ENCODE results near the gene IL3RA.

The IL3RA gene

GRCh38 chrX:1384658-1385252, 48.2 kb downstream of the IL3RA start:
- DNase-seq (ENCODE audit: low read depth in 2 of 3, low spot score in 1 of 3): no peak

- no peak for DNase-seq (ENCODE audit: low read depth in 2 of 3, low spot score in 1 of 3)
These were observed 49.0 kb downstream of the IL3RA start for GRCh38 chrX:1385253-1386223.

- DNase-seq (ENCODE audit: low read depth in 2 of 3, low spot score in 1 of 3): no peak
These were observed 49.9 kb downstream of the IL3RA start for GRCh38 chrX:1386338-1387127.

- DNase-seq (ENCODE audit: low read depth in 2 of 3, low spot score in 1 of 3): no peak
These were observed 50.7 kb downstream of the IL3RA start for GRCh38 chrX:1387141-1387776.

- DNase-seq (ENCODE audit: low read depth in 2 of 3, low spot score in 1 of 3): no peak
These were observed 52.1 kb downstream of the IL3RA start for GRCh38 chrX:1388651-1389050.

- no peak for DNase-seq (ENCODE audit: low read depth in 2 of 3, low spot score in 1 of 3)
These were observed 52.8 kb downstream of the IL3RA start for GRCh38 chrX:1389181-1389992.

- DNase-seq (ENCODE audit: low read depth in 2 of 3, low spot score in 1 of 3): no peak
These were observed 53.4 kb downstream of the IL3RA start for GRCh38 chrX:1389993-1390285.

- no peak for DNase-seq (ENCODE audit: low read depth in 2 of 3, low spot score in 1 of 3)
These were observed 54.2 kb downstream of the IL3RA start for GRCh38 chrX:1390621-1391369.

GRCh38 chrX:1391370-1391706, 54.8 kb downstream of the IL3RA start:
- DNase-seq (ENCODE audit: low read depth in 2 of 3, low spot score in 1 of 3): peak in 2 of 3 donors; percentile 86 to 90

- DNase-seq (ENCODE audit: low read depth in 2 of 3, low spot score in 1 of 3): peak; percentile 98 to 100 (median 99)
These were observed 55.3 kb downstream of the IL3RA start, which contains the start of gene SLC25A6 for GRCh38 chrX:1391707-1392375. TSS of gene SLC25A6 (minus strand) at chrX:1392113. CDS start at chrX:1392009, 104 bp downstream.

GRCh38 chrX:1392376-1393068, 55.9 kb downstream of the IL3RA start:
- peak in 1 of 3 donors; percentile 41 for DNase-seq (ENCODE audit: low read depth in 2 of 3, low spot score in 1 of 3)

GRCh38 chrX:1393871-1394615, 57.5 kb downstream of the IL3RA start:
- no peak for DNase-seq (ENCODE audit: low read depth in 2 of 3, low spot score in 1 of 3)

GRCh38 chrX:1394731-1395501, 58.3 kb downstream of the IL3RA start:
- no peak for DNase-seq (ENCODE audit: low read depth in 2 of 3, low spot score in 1 of 3)

GRCh38 chrX:1395646-1396216, 59.1 kb downstream of the IL3RA start:
- no peak for DNase-seq (ENCODE audit: low read depth in 2 of 3, low spot score in 1 of 3)

GRCh38 chrX:1397001-1397400, 60.4 kb downstream of the IL3RA start:
- no peak for DNase-seq (ENCODE audit: low read depth in 2 of 3, low spot score in 1 of 3)

GRCh38 chrX:1397441-1398270, 61.1 kb downstream of the IL3RA start:
- DNase-seq (ENCODE audit: low read depth in 2 of 3, low spot score in 1 of 3): no peak

Data from stimulated activated CD4-positive, alpha-beta T cell treated with anti-CD3 and anti-CD28 coated beads, Interleukin-12 subunit alpha, Interleukin-12 subunit beta, amount 100 ng/mL, for 48 hours (primary cell).